Ovary (tissue), 9 donors: ENCODE measurements around the gene HLA-DPB1. TPM values are rescaled to one million over a fixed set of nuclear protein-coding genes. Genes with fewer than 3 reads are reported as not detected.

Experiments used
- DNase-seq, 5 donors: peaks; one replicate each; pipeline ENCODE4 v3.0.0-alpha.2; 2019 to 2020
- H3K27ac ChIP-seq, 2 donors: fragments of 200-600 bp; one replicate each; pipeline versions ENCODE4 v1.5.1 to v1.8.0; 2019 to 2022
- H3K27me3 ChIP-seq: fragments of 200-600 bp; one replicate; pipeline ENCODE4 v1.8.0; 2022
- H3K36me3 ChIP-seq: fragments of 200-600 bp; sonication (generic); one replicate; pipeline ENCODE4 v1.5.1; 2019
- H3K4me1 ChIP-seq: one replicate; pipeline ENCODE4 v1.8.1; 2013; ENCODE audit warnings: mild to moderate bottlenecking, moderate library complexity; ENCODE audit not compliant: insufficient read depth
- H3K4me3 ChIP-seq: fragments of 200-600 bp; sonication (generic); one replicate; pipeline ENCODE4 v1.5.1; 2017
- H3K9me3 ChIP-seq, 2 donors: fragments of 200-600 bp in 1 of 2; sonication (generic) in 1 of 2; one replicate each; pipeline versions ENCODE4 v1.5.1 to v1.8.1; 2013 to 2019; ENCODE audit warnings: mild to moderate bottlenecking in 1 of 2, moderate library complexity in 1 of 2
- EP300 ChIP-seq: sonication (generic); formaldehyde crosslinking; IDR thresholded peaks from one replicate; pipeline ENCODE4 v1.6.1; 2017; ENCODE audit warnings: antibody characterized with exemption
- POLR2A ChIP-seq: fragments of 450-650 bp; IDR thresholded peaks from one replicate; pipeline ENCODE4 v1.6.1; 2017; ENCODE audit warnings: antibody characterized with exemption, mild to moderate bottlenecking, moderate library complexity
- WGBS, 3 donors: extraction: QIAGEN DNeasy Blood & Tissue Kit in 1 of 3; methylation state at CpG; one replicate each; pipeline versions ENCODE4 v1.1.5 to v1.1.7; 2013 to 2017; 5-methylcytosine and 5-hydroxymethylcytosine counted together
- intact Hi-C, 4 donors: fragments of 100-400 bp; cut with DNase I; formaldehyde crosslinking; loops; one replicate each; pipeline versions ENCODE4 v1.11.0 to v1.15.1; 2022 to 2023
- polyA plus RNA-seq, 2 donors: library from polyadenylated mRNA; stranded (reverse); fragments of 200-250 nt in 1 of 2; fragments of 350-450 nt in 1 of 2; fragmentation: Illumina TruSeq in 1 of 2; extraction: RNeasy Lipid Tissue Mini Kit (QIAGEN cat#74804) in 1 of 2; gene quantifications; one replicate each; pipeline ENCODE4 v1.2.3, GENCODE V29; 2013 to 2014
- total RNA-seq, 7 donors: library from RNA; depleted of rRNA in 2 of 7; stranded (reverse); fragments of >200 nt in 2 of 7; fragmentation: NEBNext Ultra II Directional in 3 of 7; extraction: Animal tissue kit (Norgen Biotek cat#: 25700) in 3 of 7; gene quantifications; one replicate each; pipeline versions ENCODE4 v1.1.0 to v1.2.4, GENCODE V29; 2016 to 2023
- TF ChIP-seq, protein P1 (sequence below), 3 donors: fragments of 450-650 bp in 2 of 3; fragments of 200-600 bp in 1 of 3; IDR thresholded peaks; one replicate each; pipeline versions ENCODE4 v1.5.1 to v1.8.0; 2016 to 2022; ENCODE audit warnings: antibody characterized with exemption in 3 of 3, mild to moderate bottlenecking in 1 of 3
- donor health status: DM: no; HTN: no; CAD: no; lungs with moderate emphysema.
- donor health status: DM: no; HTN: no; CAD: no.
- donor health status: Bipolar disorder and iron deficiency.
- donor health status: DM: yes; HTN: yes; CAD: no.
- donor health status: DM: no; HTN: no; CAD: no.
- donor health status: DM: yes; HTN: yes; CAD: no.

HLA-DPB1 gene
- total and polyA plus RNA-seq, 9 donors: 19.4 to 120 (median 44.7) TPM

DNA sequence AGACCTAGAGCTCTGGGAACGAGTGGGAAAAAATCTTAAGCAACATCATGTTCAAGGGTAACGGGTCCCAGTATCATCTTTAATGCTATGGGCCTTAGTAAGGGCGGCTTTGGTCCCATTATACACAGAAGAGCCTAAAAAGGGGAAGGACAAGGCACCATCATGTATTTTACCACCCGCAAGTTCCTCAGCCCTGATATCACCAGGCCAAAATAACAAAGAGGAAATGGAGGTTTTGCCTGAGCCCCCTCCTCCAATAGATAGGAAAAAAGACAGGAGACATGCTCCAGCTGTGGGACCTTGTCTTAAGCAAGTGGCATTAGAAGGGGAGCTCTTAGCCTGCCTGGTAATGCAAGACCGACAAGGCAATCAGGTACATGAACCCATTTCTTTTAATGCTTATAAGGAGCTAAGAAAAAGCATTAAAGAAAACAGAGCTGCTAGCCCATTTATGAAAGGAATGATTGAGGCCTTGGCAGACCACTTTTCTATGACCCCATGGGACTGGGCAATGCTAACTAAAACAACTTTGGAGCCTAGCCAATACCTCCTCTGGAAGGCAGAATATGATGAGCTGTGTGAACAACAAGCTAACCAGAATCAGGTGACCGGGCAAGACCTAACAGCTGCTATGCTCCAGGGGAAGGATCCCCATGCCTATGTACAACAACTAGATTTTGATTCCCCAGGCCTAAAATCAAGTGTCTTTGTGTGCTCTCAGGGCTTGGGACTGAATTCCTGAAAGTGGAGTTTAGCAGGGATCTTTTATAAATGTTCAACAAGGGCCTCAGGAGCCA is 25.6 kb upstream of the HLA-DPB1 start:
- Histone ChIP-seq H3K27ac (no peak overlapping the region), H3K4me1 (no peaks in the 10 kb centered on the region), H3K4me3 (no peak overlapping the region), H3K9me3 (no peaks in the 10 kb centered on the region), H3K27me3 (no peaks in the 10 kb centered on the region), H3K36me3 (no peaks in the 10 kb centered on the region)
- TF ChIP-seq, protein P1, sequence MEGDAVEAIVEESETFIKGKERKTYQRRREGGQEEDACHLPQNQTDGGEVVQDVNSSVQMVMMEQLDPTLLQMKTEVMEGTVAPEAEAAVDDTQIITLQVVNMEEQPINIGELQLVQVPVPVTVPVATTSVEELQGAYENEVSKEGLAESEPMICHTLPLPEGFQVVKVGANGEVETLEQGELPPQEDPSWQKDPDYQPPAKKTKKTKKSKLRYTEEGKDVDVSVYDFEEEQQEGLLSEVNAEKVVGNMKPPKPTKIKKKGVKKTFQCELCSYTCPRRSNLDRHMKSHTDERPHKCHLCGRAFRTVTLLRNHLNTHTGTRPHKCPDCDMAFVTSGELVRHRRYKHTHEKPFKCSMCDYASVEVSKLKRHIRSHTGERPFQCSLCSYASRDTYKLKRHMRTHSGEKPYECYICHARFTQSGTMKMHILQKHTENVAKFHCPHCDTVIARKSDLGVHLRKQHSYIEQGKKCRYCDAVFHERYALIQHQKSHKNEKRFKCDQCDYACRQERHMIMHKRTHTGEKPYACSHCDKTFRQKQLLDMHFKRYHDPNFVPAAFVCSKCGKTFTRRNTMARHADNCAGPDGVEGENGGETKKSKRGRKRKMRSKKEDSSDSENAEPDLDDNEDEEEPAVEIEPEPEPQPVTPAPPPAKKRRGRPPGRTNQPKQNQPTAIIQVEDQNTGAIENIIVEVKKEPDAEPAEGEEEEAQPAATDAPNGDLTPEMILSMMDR (IDR thresholded peaks at IDR 0.05): no peak
- TF ChIP-seq EP300: no peak
- TF ChIP-seq POLR2A: no peak
- 72 to 80% (median 74%) methylated on average over 6 of the region's 6 CpGs for WGBS, 3 donors
- no peak for DNase-seq
- intact Hi-C loops: no loop called here

DNA sequence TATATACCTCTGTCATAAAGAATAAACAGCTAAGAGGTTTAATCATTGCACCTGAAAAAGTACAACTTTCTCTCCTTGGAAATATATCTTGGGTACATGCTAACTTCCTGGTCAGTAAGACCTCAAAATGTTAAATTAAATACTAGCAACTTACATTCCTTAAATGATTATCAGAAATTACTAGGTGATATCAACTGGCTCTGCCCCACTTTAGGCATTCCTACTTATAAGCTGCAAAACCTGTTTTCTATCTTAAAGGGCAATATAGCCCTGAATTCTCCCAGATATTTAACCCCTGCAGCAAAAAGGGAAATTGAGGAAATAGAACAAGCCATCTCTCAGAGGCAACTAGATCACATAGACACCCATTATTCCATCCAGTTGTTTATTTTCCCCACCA is 23.2 kb upstream of the HLA-DPB1 start:
- no peak for DNase-seq
- no peak overlapping the region for H3K27ac ChIP-seq
- intact Hi-C loops: no loop called here
- H3K36me3 ChIP-seq: no peaks in the 10 kb centered on the region
- no peaks in the 10 kb centered on the region for H3K9me3 ChIP-seq
- H3K4me3 ChIP-seq: no peak overlapping the region
- no peaks in the 10 kb centered on the region for H3K27me3 ChIP-seq
- no peaks in the 10 kb centered on the region for H3K4me1 ChIP-seq
- TF ChIP-seq POLR2A (no peak), EP300 (no peak)
- TF ChIP-seq, protein P1 (IDR thresholded peaks at IDR 0.05): no peak

DNA sequence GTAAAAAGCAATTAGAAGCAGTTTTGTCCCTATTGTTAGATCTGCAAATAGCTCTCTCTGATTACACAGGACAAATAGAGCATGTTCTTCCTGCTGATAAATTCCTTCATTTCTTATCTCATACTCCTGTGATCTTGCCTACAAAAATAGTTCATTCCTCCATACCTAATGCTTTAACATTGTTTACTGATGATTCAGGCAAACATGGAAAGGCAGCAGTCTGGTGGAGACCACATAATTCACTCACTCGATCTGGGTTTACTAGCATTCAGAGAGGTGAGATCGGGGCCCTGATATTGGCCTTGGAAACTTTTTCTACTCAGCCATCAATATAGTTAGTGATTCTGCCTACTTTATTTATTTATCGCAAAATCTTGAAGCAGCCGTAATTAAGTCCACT is 22.6 kb upstream of the HLA-DPB1 start:
- Histone ChIP-seq H3K4me3 (no peak overlapping the region), H3K9me3 (no peaks in the 10 kb centered on the region), H3K27ac (no peak overlapping the region), H3K4me1 (no peaks in the 10 kb centered on the region), H3K27me3 (no peaks in the 10 kb centered on the region), H3K36me3 (no peaks in the 10 kb centered on the region)
- 15 to 50% (median 34%) methylated on average over 4 of the region's 4 CpGs for WGBS, 3 donors
- intact Hi-C loops: no loop called here
- no peak for DNase-seq
- TF ChIP-seq, protein P1 (IDR thresholded peaks at IDR 0.05): no peak
- TF ChIP-seq EP300 (no peak), POLR2A (no peak)

DNA sequence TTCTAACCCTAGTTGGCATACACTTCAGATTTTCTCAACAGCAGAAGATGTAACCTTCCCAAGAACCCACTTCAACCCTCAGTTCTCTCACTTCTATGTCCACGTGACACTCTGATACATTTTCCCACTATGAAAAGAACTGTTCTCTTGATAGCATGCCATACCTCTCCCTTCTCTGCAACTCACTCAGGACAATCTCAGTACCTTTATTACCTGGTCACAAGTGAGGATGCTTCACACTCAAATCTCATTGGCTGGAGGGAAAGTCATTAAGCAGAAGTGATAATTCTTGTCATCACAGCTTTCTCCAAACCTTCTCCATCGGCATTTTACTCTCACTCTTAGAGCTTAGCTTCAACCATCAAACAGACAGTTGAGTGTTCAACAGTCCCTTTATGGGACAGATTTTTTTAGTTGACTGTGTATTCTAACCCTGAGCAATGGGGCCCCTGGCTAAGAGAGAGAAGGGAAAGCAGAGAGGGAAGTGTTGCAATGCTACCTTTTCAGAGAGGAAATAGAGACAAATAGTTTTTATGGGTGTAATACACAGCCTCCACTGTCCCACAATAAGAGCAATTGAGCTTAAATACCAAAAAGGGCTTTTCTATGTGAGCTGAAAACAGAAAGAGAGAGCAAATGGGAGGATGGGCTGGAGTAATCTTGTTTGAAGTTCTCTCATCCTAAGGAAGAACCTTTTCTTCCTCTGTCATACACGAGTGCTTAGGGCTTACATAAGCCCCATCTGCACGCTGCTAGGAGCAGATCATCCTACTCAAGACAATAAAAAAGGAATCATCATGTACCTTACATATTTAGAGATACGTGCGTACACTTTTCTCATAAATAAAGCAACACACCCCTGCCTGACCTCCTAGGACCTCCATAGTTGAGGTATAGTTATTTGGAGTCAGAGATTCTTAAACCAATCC is 18.3 kb upstream of the HLA-DPB1 start:
- Histone ChIP-seq H3K27me3 (no peaks in the 10 kb centered on the region), H3K4me1 (no peaks in the 10 kb centered on the region), H3K9me3 (no peaks in the 10 kb centered on the region), H3K4me3 (no peak overlapping the region), H3K27ac (no peak overlapping the region), H3K36me3 (no peaks in the 10 kb centered on the region)
- WGBS, 3 donors: 33 to 76% (median 37%) methylated on average over 6 of the region's 6 CpGs
- TF ChIP-seq EP300: no peak
- TF ChIP-seq, protein P1 (IDR thresholded peaks at IDR 0.05): no peak
- no peak for TF ChIP-seq POLR2A
- no peak for DNase-seq
- intact Hi-C loops: no loop called here
